HT1080 (cell line): ENCODE results near the gene STUM. TPM values are rescaled to one million over a fixed set of nuclear protein-coding genes. Genes with fewer than 3 reads are reported as not detected.
"Not testable (repeated sequence)": the region's sequence is repeated elsewhere in the genome, so short reads cannot be mapped to it uniquely, and the experiment has no call there.

Source experiments
- DNase-seq: peaks from one replicate; pipeline ENCODE4 v3.0.0-alpha.2; 2015; ENCODE audit warnings: low read depth
- polyA plus RNA-seq, 2 experiments: library from polyadenylated mRNA; depleted of rRNA; stranded (reverse); fragments of >200 nt; gene quantifications; 2 replicates each; pipeline ENCODE4 v1.2.3, GENCODE V29; 2015
- total RNA-seq: library from RNA; depleted of rRNA; stranded (reverse); fragments of >200 nt; shearing (Covaris generic); gene quantifications from 2 replicates; pipeline ENCODE4 v1.2.3, GENCODE V29; 2014; rRNA removed

The STUM gene
- total RNA-seq = not detected in 2 replicates
- not detected in 2 replicates for polyA plus RNA-seq (2015; cell fraction: cytosol; rRNA removed)
- polyA plus RNA-seq (2015; cell fraction: nucleus; rRNA removed) = not detected in 2 replicates

DNA sequence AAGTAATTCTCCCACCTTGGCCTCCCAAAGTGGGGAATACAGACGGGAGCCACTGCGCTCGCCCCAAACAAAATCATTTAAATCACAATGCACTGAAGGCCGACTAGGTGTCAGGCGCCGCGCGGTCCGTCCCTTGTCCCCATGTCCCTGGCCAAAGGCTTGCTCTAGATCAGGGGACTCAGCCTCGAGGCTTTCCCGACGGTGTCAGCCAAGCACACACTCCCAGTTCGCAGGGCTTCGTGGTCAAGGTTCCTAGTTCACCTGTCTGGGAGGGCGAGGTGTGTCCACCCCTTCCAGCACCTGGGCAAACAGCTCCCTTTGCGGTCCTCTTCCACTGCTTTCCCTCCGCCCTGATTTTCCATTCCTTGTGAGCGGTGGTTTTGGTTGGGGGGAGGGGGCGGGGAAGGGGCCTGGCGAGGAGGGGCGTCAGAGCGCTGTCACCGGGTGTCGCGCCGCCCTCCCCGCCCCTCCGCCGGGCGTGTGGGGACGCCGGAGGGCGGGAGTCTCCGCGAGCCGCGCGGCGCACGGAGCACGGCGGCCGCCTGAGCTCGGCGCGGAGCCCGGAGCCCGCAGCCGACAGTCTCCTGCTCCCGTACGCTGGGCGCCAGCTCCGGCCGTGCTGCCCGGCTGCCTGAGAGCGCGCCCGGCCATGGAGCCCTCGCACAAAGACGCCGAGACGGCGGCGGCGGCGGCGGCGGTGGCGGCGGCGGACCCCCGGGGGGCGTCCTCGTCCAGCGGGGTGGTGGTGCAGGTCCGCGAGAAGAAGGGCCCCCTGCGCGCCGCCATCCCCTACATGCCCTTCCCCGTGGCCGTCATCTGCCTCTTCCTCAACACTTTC, at the start of gene STUM:
STUM (plus strand) TSS at position 509 of the 838 bp plus-strand sequence; CDS start at position 650, 141 bp downstream.
- DNase-seq = no peak

- not testable (repeated sequence) for DNase-seq
Observed at GRCh38 chr1:226499699-226500098, 48.9 kb upstream of the STUM start.

GRCh38 chr1:226506021-226506420, 42.5 kb upstream of the STUM start:
- no peak for DNase-seq

DNA sequence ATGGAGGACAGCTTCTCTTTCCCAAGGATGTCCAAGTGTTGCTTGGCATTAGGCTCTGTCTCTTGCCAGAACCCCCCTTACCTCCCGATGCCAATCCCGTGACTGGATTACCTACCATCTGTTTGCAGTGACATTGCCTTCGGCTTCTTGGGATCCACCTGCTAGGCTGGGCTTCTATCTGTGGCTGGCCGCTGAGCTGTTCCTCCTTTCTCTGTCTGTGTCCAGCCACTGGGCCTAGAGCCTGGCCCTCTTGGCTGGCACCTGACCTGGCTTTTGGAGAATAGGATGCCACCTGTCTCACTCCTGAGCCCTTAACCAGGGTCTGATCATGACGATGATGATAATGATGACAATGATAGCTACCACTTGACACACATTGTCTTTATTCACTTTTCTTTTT, 41.6 kb upstream of the STUM start:
- no peak for DNase-seq

DNA sequence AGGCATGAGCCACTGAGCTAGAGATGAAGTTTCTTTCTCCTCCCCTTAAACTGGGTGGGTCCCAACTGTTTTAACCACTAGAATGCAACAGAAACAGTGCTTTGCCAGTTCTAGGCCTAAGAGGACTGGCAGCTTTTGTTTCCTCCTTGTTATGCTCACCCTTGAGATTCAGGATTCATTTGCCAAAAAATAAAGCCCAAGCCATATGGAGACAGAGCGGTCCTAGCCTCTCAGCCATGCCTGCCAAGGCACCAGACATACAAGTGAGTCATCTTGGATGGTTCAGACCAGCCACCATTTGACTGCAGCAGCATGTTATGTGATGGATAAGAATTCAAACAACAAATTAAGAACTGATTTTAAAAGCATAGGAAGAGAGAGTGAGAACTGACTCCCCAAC, 38.1 kb upstream of the STUM start:
- DNase-seq = no peak

- DNase-seq = no peak
Observed at GRCh38 chr1:226511296-226511695, 37.3 kb upstream of the STUM start.

DNA sequence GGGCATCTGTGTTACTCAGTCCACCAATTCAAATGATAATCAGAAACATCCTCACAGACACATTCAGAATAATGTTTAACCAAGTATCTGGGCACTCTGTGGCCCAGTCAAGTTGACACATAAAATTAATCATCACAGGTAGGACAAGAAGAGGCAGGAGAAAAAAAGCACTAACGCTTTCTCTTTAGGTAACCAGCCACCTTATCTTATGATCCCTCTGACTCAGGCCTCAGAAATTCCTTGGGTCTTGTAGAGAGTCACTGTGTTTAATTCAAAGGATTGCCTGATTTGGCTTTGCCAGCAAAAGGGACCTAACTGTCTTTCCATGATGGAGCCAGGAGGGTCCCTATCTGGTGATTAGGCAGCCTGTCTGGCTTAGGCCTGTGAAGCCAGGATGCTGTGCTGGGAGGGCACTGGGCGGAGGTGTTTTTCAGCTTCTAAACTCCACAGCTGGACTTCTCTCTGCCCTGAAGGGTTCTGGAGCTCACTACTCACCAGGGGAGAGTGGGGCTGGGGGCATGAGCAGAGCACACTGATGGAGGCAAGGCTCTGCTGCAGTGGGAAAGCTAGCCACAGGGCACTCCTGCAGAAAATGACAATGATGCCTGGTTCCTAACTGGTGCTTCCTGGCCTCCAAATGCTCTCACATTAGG, 36.4 kb upstream of the STUM start:
- DNase-seq = no peak

DNA sequence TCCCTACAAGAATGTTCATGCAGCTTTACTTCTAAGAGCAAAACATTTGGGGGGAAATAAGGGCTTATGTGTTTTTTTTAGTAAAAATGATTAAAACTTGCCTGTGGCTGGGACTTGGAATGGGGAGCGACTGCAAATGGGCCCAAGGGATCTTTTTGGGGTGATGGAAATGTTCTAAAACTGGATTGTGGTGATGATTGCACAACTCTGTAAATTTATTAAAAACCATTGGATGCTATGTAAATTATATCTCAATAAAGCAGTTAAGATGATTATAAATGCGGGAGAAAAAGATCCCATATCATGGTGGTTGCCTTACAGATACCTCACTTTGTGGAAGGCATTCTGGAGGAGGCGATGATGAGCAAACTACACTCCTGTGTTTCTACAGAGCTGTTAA, 30.2 kb upstream of the STUM start:
- DNase-seq = no peak

GRCh38 chr1:226519135-226519534, 29.4 kb upstream of the STUM start:
- DNase-seq = no peak

- no peak for DNase-seq
Observed at GRCh38 chr1:226519716-226520598, 28.6 kb upstream of the STUM start.

GRCh38 chr1:226520640-226521355, 27.8 kb upstream of the STUM start:
- no peak for DNase-seq

- no peak for DNase-seq
Observed at GRCh38 chr1:226523646-226524406, 24.7 kb upstream of the STUM start.

DNA sequence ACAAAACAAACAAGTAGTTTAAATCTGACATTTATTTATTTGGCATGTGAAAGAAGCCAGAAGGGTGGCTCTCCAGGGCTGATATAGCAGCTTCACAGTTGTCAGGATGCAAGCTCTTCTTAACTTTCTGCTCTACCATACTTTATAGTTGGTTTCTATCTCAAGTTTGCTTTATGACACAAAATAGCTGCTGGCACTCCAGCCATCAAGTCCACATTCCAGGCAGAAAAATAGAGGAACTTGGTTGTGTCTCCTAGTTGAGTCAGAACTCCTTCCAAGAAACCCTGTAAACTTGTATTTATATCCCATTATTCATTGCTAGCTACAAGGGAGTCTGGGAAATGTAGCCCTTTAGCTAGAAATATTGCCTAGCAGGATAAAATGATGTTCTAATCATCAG, 24.0 kb upstream of the STUM start:
- DNase-seq = no peak

- DNase-seq = no peak
Observed at GRCh38 chr1:226525750-226526149, 22.8 kb upstream of the STUM start.

DNA sequence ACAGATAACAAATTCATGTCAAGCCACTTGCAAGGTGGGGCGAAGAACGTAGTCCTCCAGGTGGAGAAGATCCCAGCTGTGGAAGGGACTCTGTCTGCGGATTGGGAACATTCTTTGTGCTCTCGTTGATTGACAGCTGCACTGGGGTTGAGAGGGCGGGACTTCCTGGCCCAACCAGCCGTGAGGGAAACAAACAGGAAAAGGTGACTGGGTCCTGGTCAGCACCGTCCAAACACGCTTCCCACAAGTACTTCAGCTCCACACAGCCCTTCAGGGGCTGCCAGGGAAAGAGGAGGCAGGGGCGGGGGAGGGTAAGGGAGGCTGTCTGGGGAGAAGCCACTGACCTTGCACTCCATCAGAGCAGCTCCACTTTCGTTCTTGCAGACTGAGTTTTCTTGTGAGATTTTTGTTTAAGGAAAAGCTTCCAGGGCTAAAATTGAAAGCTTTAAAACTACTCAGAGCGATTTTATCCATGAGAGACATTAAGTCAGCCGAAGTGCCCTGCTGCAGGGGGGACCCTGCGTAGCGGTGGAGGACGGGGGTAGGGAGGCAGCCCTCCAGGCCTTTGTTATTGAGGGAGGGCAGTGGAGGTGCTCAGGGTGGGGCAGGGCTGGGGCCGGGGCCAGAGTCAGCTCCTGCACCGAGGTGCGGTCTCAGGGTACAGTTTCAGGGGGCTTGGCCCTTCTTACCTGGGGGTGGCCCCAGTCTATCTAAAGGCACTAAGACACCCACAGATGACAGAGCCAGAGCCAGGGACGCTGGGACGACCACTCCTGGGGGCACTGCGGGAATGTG, 21.6 kb upstream of the STUM start:
- peak; percentile 59 for DNase-seq

- DNase-seq = no peak
Observed at GRCh38 chr1:226529891-226530290, 18.7 kb upstream of the STUM start.

- DNase-seq = no peak
Observed at GRCh38 chr1:226530591-226530990, 18.0 kb upstream of the STUM start.

DNA sequence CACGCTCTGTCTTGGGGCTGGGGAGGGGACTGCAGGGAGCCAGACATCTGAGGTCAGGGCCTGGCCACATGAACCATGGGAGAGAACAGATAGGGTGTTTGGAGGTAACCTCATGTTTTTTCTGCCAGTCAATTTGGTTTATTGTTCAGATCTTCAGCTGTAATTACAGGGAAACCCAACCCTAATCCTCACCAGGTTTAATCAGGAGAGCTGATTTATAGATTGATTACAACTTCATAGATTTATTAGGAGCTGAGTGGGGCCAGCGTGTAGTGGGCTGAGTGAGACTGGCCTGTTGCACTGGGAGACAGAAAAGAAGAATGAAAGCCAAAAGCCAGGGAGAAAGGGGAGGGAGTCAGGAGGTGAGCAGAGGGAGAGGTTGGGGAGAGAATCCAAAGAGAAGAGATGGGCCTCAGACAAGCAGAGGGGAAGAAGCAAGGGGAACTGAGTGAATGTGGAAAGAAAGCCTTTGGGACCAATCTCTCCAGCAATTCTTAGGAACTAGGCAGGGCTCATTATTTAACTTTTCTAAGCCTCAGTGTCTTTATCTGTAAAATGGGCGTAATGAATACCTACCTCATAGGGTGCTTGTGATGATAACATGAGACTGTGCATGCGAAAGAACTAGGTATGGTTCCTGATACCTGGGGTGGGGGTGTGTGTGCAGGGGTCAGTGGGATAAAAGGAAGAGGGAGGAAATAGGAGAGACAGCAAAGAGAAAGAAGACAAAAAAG, 17.0 kb upstream of the STUM start:
- DNase-seq = no peak

DNA sequence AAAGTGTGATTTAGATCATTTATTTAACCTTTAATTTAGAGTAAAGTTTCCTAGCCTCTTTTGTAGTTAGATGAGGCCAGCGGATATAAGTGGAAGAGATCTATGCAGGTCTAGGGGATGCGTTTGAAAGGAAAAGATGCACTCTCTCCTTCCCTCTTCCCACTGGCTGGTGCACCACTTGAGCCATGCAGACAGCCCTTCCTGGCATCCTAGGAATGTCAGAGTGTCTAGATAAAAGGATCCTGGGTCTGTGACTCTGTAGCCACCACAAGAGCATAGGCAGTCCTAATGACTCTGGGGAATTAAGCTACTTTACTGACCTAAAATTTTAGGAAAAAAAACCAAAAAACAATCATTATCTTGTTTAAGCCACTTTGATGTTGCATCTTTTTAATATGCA, 16.0 kb upstream of the STUM start:
- no peak for DNase-seq
